SHP77 (cell line): Measurements from ENCODE around the gene POU2AF3.

Experiments
- DNase-seq, 2 experiments: peaks; one replicate each; lab custom pipeline; 2025; lab: John Stamatoyannopoulos, UW

The POU2AF3 gene

GRCh38 chr11:111329306-111330204 lies 31.2 kb downstream of the POU2AF3 start:
- no peak for DNase-seq

- no peak for DNase-seq
These were observed 32.0 kb downstream of the POU2AF3 start for GRCh38 chr11:111330234-111330893.

DNA sequence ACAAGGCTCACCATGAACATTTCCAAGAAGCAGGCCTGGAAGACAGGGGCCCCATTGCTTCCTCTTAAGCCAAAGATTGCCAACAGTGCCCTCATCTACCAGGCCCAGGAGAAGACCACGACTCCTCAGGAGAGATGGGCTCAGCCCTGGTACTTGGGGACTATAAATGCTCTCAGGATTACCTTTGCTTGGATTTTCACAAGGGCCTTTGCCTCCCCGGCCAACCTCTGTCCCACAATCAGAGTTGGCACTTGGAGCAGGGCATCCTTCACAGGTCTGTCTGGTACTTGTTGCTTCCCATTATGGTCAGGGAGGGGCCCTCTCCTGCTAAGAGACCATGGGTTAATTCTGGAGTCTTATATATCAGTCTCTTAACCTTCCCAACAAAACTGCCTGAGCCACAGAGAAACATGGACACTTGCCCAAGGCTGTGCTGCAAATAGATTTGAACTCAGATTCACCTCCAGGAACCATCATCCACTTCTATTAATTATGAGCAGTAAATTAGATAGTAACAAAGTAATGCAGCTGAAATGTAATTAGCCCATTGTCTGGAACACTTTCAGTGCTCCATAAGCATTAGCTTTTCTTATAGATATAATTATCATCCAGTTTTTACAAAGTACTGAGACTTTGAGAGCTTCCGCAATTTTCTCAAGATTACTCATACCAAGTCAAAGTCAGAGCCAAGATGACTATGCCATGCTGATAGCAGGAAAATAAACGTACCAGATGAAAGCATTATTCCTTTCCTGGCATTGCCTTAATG lies 33.5 kb downstream of the POU2AF3 start:
- DNase-seq = no peak

DNA sequence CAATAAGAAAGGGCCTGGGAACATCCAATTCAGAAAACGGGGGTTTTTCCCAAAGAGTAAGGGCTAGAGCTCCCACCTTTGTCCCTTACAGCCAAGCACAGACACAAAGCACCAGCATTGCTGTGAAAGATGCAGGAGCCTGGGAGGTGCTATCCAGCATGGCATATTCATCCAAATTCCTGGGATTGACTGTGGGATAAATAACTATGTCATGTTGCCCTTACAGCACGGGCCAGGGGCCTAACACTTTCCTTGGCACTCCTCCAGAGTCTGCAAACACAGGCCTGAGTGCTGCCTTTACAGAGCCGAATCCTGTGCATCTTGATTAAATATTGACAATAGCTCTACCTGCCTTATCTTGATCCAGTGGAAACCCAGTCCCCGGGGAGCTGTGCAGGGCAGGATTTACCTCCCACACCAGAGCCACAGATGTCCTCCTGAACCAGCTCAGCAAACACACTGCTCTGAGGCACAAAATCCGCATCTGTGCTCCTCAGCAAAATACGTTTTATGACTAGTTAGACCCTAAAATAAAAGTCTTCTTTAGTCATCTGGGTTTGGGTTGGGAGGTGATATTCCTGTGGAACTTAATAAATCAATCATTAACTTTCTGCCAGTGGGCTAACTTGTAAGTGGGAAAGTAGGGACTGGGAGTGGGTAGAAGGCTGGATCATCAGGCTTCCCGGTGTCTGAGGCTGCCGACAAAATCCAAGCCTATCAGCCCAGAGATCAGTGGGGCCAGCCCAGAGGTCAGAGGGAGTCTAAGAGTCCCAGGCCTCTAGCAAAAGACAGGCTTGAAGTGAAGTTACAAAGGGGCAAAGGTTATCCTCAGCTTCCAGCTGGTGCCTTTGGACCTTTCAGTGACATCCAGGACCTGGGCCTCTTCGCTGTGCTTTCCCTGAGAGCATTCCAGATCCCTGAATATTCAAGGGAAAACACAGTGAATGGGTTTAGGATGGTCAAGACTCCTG lies 36.5 kb downstream of the POU2AF3 start:
- peak; percentile 86 to 89 for DNase-seq

- DNase-seq = no peak
These were observed 37.2 kb downstream of the POU2AF3 start for GRCh38 chr11:111335549-111335948.

DNA sequence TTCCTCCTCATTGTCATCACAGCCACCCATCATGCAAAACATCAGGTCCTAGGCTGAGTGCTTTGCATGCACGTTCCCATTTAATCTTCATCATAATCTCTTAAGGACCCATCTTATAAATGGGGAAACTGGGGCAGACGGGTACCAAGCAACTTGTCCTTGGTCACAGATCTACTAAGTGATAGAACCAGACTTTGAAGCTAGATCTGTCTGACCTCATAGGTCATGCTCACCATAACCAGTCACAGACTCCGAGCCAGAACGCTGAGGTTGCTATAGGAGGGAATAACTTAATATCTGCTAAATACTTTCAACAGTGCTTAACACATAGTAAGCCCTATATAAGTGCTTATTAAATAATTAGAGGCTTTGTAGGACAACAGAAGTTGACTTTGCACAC lies 37.7 kb downstream of the POU2AF3 start:
- DNase-seq = no peak

- DNase-seq = no peak
These were observed 38.4 kb downstream of the POU2AF3 start for GRCh38 chr11:111336582-111337256.

DNA sequence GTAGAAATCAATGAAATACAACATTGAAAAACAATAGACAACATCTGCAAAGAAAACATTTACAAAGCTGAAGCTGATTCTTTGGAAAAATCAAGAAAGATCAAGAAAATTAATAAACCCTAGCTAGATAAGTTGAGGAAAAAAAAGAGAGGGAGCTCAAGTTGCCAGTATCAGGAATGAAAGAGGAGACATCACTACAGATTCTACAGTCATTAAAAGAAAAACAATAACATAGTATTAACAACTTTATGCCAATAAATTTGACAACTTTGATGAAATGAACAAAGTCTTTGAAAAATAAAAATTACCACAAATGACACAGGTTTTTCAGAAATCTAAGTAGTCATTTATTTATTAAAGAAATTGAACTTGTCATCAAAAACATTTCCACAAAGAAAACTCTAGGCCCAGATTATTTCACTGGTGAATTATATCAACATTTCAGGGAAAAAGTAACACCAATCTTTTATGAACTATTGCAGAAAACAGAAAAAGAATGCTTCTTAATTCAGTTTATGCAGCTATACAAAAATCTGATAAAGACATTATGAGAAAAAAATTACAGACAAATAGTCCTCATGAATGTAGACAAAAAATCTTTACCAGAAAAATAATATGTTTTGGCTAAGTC lies 41.5 kb downstream of the POU2AF3 start:
- no peak for DNase-seq

- no peak for DNase-seq
These were observed 44.0 kb downstream of the POU2AF3 start for GRCh38 chr11:111342329-111342728.

DNA sequence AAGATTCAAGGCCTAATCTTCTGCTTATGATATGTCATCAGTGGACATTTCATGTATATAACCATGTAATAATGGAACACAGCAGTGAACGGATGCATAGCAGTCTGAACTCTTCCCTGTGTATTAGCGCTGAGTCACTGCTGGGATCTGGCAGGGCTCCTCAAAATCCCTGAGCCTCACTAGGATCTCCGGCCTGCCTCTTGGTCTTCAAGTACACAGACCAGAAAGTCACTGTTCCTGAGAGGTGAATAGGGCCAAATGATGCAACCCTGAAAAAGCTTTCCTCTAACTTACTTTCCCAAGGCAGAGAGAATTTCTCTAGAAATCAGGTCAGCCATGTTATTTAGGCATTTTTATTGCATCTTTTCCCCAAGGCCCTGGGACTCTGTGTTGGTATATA lies 45.7 kb downstream of the POU2AF3 start:
- DNase-seq = no peak

GRCh38 chr11:111347002-111347722 lies 48.8 kb downstream of the POU2AF3 start:
- no peak for DNase-seq

GRCh38 chr11:111347723-111348115 lies 49.4 kb downstream of the POU2AF3 start:
- DNase-seq = no peak

DNA sequence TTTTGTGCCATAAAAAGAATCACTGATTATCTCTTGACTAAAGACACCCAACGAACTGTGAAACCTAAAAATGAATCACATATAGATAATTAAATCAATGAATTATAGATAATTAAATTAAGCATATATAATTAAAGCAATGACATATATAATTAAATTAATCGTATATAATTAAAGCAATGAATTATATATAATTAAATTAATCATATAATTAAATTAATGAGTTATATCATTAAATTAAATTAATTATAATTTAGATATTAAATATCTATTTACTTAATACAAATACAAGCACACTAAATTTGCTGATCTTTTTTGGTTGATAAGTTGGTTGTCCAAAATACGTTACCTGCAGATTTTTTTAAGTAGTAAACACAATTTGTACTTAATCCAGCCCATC lies 49.8 kb downstream of the POU2AF3 start:
- DNase-seq = no peak

- no peak for DNase-seq
These were observed 50.9 kb downstream of the POU2AF3 start for GRCh38 chr11:111349191-111349695.

GRCh38 chr11:111350811-111351210 lies 52.5 kb downstream of the POU2AF3 start:
- no peak for DNase-seq

GRCh38 chr11:111351374-111352055 lies 53.2 kb downstream of the POU2AF3 start:
- DNase-seq = no peak

DNA sequence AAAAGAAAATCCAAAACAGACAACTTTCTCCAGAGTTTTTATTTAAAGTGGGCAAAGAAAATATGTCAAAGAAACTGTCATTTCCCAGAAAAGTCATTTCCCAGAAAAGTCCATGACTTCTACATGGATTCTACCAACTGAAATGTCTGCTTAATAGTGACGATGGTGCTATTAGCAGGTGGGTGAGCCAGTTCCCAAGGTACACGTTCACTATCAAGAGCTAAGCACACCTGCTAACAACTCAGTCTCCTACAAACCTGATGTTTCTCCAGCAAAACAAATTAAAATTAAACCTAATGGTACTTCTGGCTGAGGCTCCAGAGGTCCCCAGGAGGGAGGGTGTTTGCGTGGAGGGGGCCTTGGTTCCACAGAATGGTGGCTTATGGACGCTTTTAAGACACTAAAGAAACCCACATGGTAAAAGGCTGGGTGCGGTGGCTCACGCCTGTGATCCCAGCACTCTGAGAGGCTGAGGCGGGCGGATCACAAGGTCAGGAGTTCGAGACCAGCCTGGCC lies 53.9 kb downstream of the POU2AF3 start:
- no peak for DNase-seq

DNA sequence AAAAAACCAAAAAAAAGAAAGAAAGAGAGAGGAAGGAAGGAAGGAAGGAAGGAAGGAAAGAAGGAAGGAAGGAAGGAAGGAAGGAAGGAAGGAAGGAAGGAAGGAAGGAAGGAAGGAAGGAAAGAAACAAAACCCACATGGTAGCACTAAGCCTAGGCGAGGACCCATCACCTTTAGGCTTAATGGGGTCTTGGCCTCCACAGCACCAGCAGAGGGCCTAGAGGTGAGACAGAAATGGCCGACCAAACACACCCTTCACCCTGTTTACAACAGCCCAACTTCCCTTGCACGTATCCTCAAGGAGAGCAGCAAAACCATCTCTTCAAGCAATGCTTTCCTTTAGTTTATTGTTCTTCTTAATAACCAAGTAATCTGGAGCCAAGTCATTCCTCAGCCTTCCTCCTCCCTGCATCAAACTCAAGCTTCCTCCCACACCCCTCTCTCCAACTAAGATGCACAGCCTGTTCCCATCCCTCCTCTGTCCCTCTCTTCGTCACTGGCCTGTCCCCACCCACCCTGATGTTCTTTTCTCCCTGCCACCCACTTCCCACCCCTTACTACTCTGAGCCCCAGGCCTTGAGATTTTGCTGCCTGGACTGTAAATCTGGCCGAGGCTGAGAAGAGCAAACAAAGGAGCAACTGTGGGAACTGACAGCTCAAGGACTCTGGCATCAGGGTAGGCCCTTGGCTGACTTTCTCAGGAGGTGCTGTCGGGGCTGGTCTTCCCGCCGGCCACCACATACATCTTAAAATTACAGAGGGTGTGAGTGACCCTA lies 54.8 kb downstream of the POU2AF3 start:
- DNase-seq = no peak
